ENCODE measurements around the gene HOXC11. TPM values are rescaled to one million over a fixed set of nuclear protein-coding genes. Genes with fewer than 3 reads are reported as not detected.

HOXC11 gene
- total and polyA plus RNA-seq, 10 of the 15 experiments (the other 5 are each of a cell fraction or from before 2014, with no cell fraction given): not detected

GRCh38 chr12:53940443-53941014 lies 32.4 kb upstream of the HOXC11 start (continued):
- TF ChIP-seq KDM1A (IDR thresholded peaks at IDR 0.05; ENCODE audit: borderline replicate concordance): no peak
- no peak for TF ChIP-seq NBN (IDR thresholded peaks at IDR 0.05)

- ChIA-PET SMC1A (ENCODE audit: uncharacterized antibody, unreplicated experiment) (interaction anchor here (0.8 to 1.0 kb wide), 2 partner anchors 9 to 17 kb away, joined by 3 read pairs; no protein-coding TSS in a partner anchor), POLR2A (no interaction called here), RAD21 (ENCODE audit: unreplicated experiment) (no interaction called here), CTCF (interaction anchor here (0.6 kb wide), 1 partner anchor 290 kb away, joined by 3 read pairs; no protein-coding TSS in a partner anchor)
- in situ Hi-C loops (cut with MboI) (no loop called here), intact Hi-C loops (cut with micrococcal nuclease; ENCODE audit: unreplicated experiment) (no loop called here)
- FAIRE-seq: no peak
- no peak overlapping the region for H2AFZ ChIP-seq (ENCODE audit: control insufficient read depth, low read depth, low read length)
- no peak overlapping the region for H3K9ac ChIP-seq (ENCODE audit: control insufficient read depth, insufficient read depth, low read length)
- no peaks in the 10 kb centered on the region for H3K36me3 ChIP-seq (ENCODE audit: control insufficient read depth in 2 of 2, insufficient read depth in 2 of 2, low read length in 1 of 2)
- H3K4me2 ChIP-seq (ENCODE audit: control insufficient read depth, insufficient read depth): no peak overlapping the region
- ATAC-seq: no peak
- H3K27ac ChIP-seq (ENCODE audit: control insufficient read depth, insufficient read depth): no peak overlapping the region
- no peak for TF ChIP-seq NFYB (IDR thresholded peaks at IDR 0.05; ENCODE audit: insufficient read depth, low read depth, low read length)
- no peak for TF ChIP-seq IRF4 (IDR thresholded peaks at IDR 0.05; ENCODE audit: low read depth, low read length)
- no peak for TF ChIP-seq BMI1 (IDR thresholded peaks at IDR 0.05; ENCODE audit: borderline replicate concordance)
- TF ChIP-seq TARDBP (IDR thresholded peaks at IDR 0.05; ENCODE audit: borderline replicate concordance): no peak
- no peak for TF ChIP-seq ATF3 (IDR thresholded peaks at IDR 0.05; ENCODE audit: borderline replicate concordance, extremely low read depth, low read depth, low read length)
- TF ChIP-seq CHD4 (IDR thresholded peaks at IDR 0.05): no peak
- no peak for TF ChIP-seq NR2C1 (IDR thresholded peaks at IDR 0.05)
- TF ChIP-seq CBX5 (IDR thresholded peaks at IDR 0.05; ENCODE audit: low read depth): no peak
- no peak for TF ChIP-seq NBN (IDR thresholded peaks at IDR 0.05)
- TF ChIP-seq CHD1 (IDR thresholded peaks at IDR 0.05; ENCODE audit: low read depth, low read length): no peak
- TF ChIP-seq RUNX3 (IDR thresholded peaks at IDR 0.05; ENCODE audit: low read length): no peak
- TF ChIP-seq NFYA (IDR thresholded peaks at IDR 0.05; ENCODE audit: borderline replicate concordance, low read depth, low read length): no peak
- TF ChIP-seq PAX5 (IDR thresholded peaks at IDR 0.05; ENCODE audit: borderline replicate concordance, low read depth, low read length): no peak
- no peak for TF ChIP-seq SPI1 (IDR thresholded peaks at IDR 0.05; ENCODE audit: borderline replicate concordance, insufficient read depth, low read depth, low read length)
- TF ChIP-seq TAF1 (IDR thresholded peaks at IDR 0.05; ENCODE audit: borderline replicate concordance, low read depth, low read length): no peak
- TF ChIP-seq BCLAF1 (IDR thresholded peaks at IDR 0.05): no peak
- no peak for TF ChIP-seq BACH1 (IDR thresholded peaks at IDR 0.05; ENCODE audit: borderline replicate concordance)
- no peak for TF ChIP-seq ASH2L (IDR thresholded peaks at IDR 0.05; ENCODE audit: borderline replicate concordance, low read depth)
- TF ChIP-seq E4F1 (IDR thresholded peaks at IDR 0.05; ENCODE audit: borderline replicate concordance, partially characterized antibody): no peak
- no peaks in the 10 kb centered on the region for H4K20me1 ChIP-seq (ENCODE audit: control insufficient read depth, insufficient read depth)
- no peak overlapping the region for H3K4me3 ChIP-seq
- H3K27me3 ChIP-seq (replicated peaks in 1 of 2; ENCODE audit: control insufficient read depth in 2 of 2, insufficient read depth in 2 of 2, low read length in 1 of 2): peaks cover 16 to 41% of the 10 kb centered on the region in 2 experiments
- BruUV-seq (replicated peaks): no TSS peak
- no peak for DNase-seq (ENCODE audit: low read depth, low spot score)
- no peaks in the 10 kb centered on the region; the same call in 1 of the 3 replicates for H3K9me3 ChIP-seq (replicated peaks; ENCODE audit: control insufficient read depth, insufficient read depth, low read length)
- no peaks in the 10 kb centered on the region for H3K79me2 ChIP-seq (ENCODE audit: control insufficient read depth, insufficient read depth, low read length)
- no peaks in the 10 kb centered on the region for H3K4me1 ChIP-seq (ENCODE audit: control insufficient read depth, insufficient read depth, low read length)
Measured at GRCh38 chr12:53941187-53941586, 31.7 kb upstream of the HOXC11 start.

Data from GM12878 (cell line).